SU-DHL-6 (cell line): ENCODE measurements around the gene ERMAP.
"Not testable (repeated sequence)": the region's sequence is repeated elsewhere in the genome, so short reads cannot be mapped to it uniquely, and the experiment has no call there.

Experiments used
- H2AFZ ChIP-seq: fragments of 200-600 bp; sonication (generic); 2 replicates; pipeline ENCODE4 v1.6.1; 2014; ENCODE audit warnings: low read depth, mild to moderate bottlenecking, moderate library complexity, mixed read lengths, antibody characterized with exemption, low read length; ENCODE audit not compliant: severe bottlenecking
- H3F3A ChIP-seq: fragments of 200-600 bp; shearing (Covaris generic); 2 replicates; pipeline ENCODE4 v1.6.0; 2016; ENCODE audit warnings: antibody characterized with exemption, mild to moderate bottlenecking; ENCODE audit not compliant: insufficient read depth
- H3K27ac ChIP-seq: fragments of 200-600 bp; sonication (generic); 2 replicates; pipeline ENCODE4 v1.5.1; 2016; ENCODE audit warnings: low read depth, mild to moderate bottlenecking, low read length, moderate library complexity, mixed read lengths
- H3K27me3 ChIP-seq: fragments of 200-600 bp; sonication (generic), shearing (Covaris generic); 2 replicates; pipeline ENCODE4 v1.6.0; 2014; ENCODE audit warnings: mild to moderate bottlenecking, low read length
- H3K36me3 ChIP-seq: fragments of 200-600 bp; sonication (generic); 2 replicates; pipeline ENCODE4 v1.6.1; 2014; ENCODE audit warnings: mild to moderate bottlenecking, low read length, mixed read lengths
- H3K4me2 ChIP-seq: fragments of 300-600, 200-600 bp; shearing (Covaris generic), sonication (generic); 2 replicates; pipeline ENCODE4 v1.6.0; 2014; ENCODE audit warnings: low read length, low read depth, mild to moderate bottlenecking; ENCODE audit not compliant: poor library complexity, severe bottlenecking
- H3K4me3 ChIP-seq: fragments of 200-600 bp; sonication (generic); 2 replicates; pipeline ENCODE4 v1.5.1; 2014; ENCODE audit warnings: antibody characterized with exemption, low read length, mild to moderate bottlenecking, mixed read lengths; ENCODE audit not compliant: insufficient read depth, poor library complexity, severe bottlenecking
- H3K79me2 ChIP-seq: fragments of 200-600 bp; sonication (generic); 2 replicates; pipeline ENCODE4 v1.6.1; 2014; ENCODE audit warnings: mild to moderate bottlenecking, low read length, moderate library complexity; ENCODE audit not compliant: insufficient read depth
- H3K9ac ChIP-seq: fragments of 200-600 bp; sonication (generic); 2 replicates; pipeline ENCODE4 v1.7.0; 2014; ENCODE audit warnings: mild to moderate bottlenecking, low read length
- H3K9me2 ChIP-seq: fragments of 200-600 bp; sonication (generic); replicated peaks from 2 replicates; pipeline ENCODE4 v1.6.1; 2014; ENCODE audit warnings: low read length; ENCODE audit not compliant: insufficient read depth
- H3K9me3 ChIP-seq: fragments of 200-600 bp; sonication (generic); 2 replicates; pipeline ENCODE4 v1.6.1; 2014; ENCODE audit warnings: low read length, mixed read lengths; ENCODE audit not compliant: insufficient read depth
- H4K20me1 ChIP-seq: fragments of 200-600 bp; sonication (generic); 2 replicates; pipeline ENCODE4 v1.6.1; 2014; ENCODE audit warnings: low read depth, mild to moderate bottlenecking, antibody characterized with exemption, low read length, moderate library complexity, mixed read lengths
- CTCF ChIP-seq: fragments of 200-600 bp; sonication (generic); IDR thresholded peaks from one replicate; pipeline ENCODE4 v1.5.1; 2017; ENCODE audit warnings: antibody characterized with exemption, mild to moderate bottlenecking, low read length, moderate library complexity; ENCODE audit not compliant: insufficient read depth, poor library complexity, severe bottlenecking
- EZH2phosphoT487 ChIP-seq: fragments of 200-600 bp; sonication (generic), shearing (Covaris generic); conservative IDR thresholded peaks from 2 replicates; pipeline ENCODE4 v1.6.1; 2018; ENCODE audit warnings: mild to moderate bottlenecking, antibody characterized with exemption, low read length, moderate library complexity, mixed read lengths

Gene ERMAP

DNA sequence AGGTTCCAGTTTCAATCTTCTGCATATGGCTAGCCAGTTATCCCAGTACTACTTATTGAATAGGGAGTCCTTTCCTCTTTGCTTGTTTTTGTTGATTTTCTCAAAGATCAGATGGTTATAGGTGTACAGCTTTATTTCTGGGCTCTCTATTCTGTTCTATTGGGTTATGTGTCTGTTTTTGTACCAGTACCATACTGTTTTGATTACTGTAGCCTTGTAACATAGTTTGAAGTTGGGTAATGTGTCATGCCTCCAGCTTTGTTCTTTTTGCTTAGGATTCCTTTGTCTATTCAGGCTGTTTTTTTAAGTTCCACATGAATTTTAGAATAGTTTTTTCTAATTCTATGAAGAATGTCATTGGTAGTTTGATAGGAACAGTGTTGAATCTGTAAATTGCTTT is 56.2 kb downstream of the ERMAP start:
- not testable (repeated sequence) for H3K79me2 ChIP-seq, H3K27ac ChIP-seq, H3F3A ChIP-seq, H4K20me1 ChIP-seq, H3K27me3 ChIP-seq, H3K9ac ChIP-seq, H3K9me3 ChIP-seq, H3K36me3 ChIP-seq, H3K4me3 ChIP-seq, H2AFZ ChIP-seq, H3K9me2 ChIP-seq, H3K4me2 ChIP-seq

DNA sequence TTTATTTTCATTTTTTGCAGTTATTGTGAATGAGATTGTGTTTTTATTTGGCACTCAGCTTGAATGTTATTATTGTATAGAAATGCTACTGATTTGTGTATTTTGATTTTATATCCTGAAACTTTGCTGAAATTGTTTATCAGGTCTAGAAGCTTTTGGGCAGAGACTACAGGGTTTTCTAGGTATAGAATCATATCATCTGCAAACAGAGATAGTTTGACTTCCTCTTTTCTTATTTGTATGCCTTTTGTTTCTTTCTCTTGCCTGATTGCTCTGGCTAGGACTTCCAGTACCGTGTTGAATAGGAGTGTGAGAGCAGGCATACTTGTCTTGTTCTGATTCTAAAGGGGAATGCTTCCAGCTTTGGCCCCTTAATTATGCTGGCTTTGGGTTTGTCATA is 56.7 kb downstream of the ERMAP start:
- no peaks in the 10 kb centered on the region for H3F3A ChIP-seq
- H3K9me3 ChIP-seq = no peaks in the 10 kb centered on the region
- no peaks in the 10 kb centered on the region for H4K20me1 ChIP-seq
- H3K9ac ChIP-seq = no peak overlapping the region
- H3K4me2 ChIP-seq = no peak overlapping the region
- no peaks in the 10 kb centered on the region for H3K79me2 ChIP-seq
- no peaks in the 10 kb centered on the region for H3K27me3 ChIP-seq
- no peak overlapping the region for H3K4me3 ChIP-seq
- TF ChIP-seq EZH2phosphoT487 (no peak), CTCF (no peak)
- no peak overlapping the region for H2AFZ ChIP-seq
- no peaks in the 10 kb centered on the region for H3K36me3 ChIP-seq
- H3K27ac ChIP-seq = no peak overlapping the region
- H3K9me2 ChIP-seq = no peaks in the 10 kb centered on the region

- no peaks in the 10 kb centered on the region for H3K79me2 ChIP-seq
- H3K27me3 ChIP-seq = no peaks in the 10 kb centered on the region
- TF ChIP-seq EZH2phosphoT487 (no peak), CTCF (no peak)
Measured at GRCh38 chr1:42876009-42876408, 59.1 kb downstream of the ERMAP start.

GRCh38 chr1:42877380-42877779 is 60.5 kb downstream of the ERMAP start:
- TF ChIP-seq EZH2phosphoT487 = no peak
- TF ChIP-seq CTCF = no peak
- Histone ChIP-seq H3K4me2 (no peak overlapping the region), H3F3A (no peaks in the 10 kb centered on the region), H3K27me3 (no peaks in the 10 kb centered on the region), H2AFZ (no peak overlapping the region), H3K9me2 (no peaks in the 10 kb centered on the region), H4K20me1 (no peaks in the 10 kb centered on the region), H3K27ac (no peak overlapping the region), H3K79me2 (no peaks in the 10 kb centered on the region), H3K36me3 (no peaks in the 10 kb centered on the region), H3K9ac (no peak overlapping the region), H3K4me3 (no peak overlapping the region), H3K9me3 (peaks cover 23% of the 10 kb centered on the region; the same call in 1 of the 2 replicates)

More at GRCh38 chr1:42876009-42876408, 59.1 kb downstream of the ERMAP start:
- no peak overlapping the region for H3K4me2 ChIP-seq
- no peak overlapping the region for H2AFZ ChIP-seq
- no peaks in the 10 kb centered on the region for H3K36me3 ChIP-seq
- H3F3A ChIP-seq = no peaks in the 10 kb centered on the region
- no peaks in the 10 kb centered on the region for H3K9me2 ChIP-seq
- H3K27ac ChIP-seq = no peak overlapping the region
- H3K4me3 ChIP-seq = no peak overlapping the region
- H3K9ac ChIP-seq = no peak overlapping the region
- no peaks in the 10 kb centered on the region for H4K20me1 ChIP-seq
- peaks cover 17% of the 10 kb centered on the region; the same call in 1 of the 2 replicates for H3K9me3 ChIP-seq
